ENCODE results near the gene RFNG.
A peak's percentile ranks its signal among the peaks of the same experiment; 100 is the strongest.

Gene RFNG, protein sequence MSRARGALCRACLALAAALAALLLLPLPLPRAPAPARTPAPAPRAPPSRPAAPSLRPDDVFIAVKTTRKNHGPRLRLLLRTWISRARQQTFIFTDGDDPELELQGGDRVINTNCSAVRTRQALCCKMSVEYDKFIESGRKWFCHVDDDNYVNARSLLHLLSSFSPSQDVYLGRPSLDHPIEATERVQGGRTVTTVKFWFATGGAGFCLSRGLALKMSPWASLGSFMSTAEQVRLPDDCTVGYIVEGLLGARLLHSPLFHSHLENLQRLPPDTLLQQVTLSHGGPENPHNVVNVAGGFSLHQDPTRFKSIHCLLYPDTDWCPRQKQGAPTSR

DNA sequence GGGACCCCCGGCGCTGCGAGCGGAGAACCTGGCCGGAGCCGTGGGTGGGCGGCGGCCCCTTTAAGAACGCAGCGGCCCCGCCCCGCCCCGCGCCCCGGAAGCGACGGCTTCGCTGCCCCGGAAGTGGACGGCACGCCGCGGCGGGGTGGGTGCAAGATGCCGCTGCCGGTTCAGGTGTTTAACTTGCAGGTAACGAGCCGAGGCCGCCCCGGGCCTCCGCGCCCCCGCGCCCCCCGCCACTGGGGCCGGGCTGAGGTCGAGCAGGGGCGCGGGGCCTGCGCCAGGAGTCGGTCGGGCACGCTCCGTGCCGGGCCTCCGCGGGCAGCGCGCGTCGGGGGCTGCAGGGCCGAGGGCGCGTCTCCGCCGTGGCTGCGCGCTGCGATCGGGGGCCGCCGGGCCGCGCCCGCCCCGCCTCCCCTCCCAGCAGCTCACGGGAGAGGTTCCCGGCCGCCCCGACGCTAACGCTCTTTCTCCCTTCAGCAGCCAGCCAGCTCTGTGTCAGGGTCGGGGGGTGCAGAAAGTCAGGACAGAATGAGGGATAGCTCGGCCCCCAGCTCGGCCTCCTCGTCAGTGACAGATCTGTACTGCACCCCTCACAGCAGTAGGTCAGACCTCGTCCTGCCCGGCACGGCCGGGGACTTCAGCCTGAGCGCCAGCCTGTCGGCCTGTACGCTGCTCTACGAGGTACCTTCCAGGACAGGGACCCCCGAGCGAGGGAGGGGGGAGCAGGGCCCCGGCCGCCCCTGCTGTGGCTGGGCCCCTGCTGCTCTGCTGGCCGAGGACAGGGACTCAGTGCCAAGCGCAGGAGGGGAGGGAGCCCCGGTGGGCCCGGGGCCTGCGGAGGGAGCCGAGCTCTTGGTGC is at the start of gene RFNG, which contains the start of gene GPS1:
Gene RFNG, minus strand, starts transcription at position 36 of the 862 bp plus-strand sequence. CDS start 45 bp downstream, outside the sequence.
Gene GPS1, plus strand, starts transcription at position 123 of the 862 bp plus-strand sequence. Its CDS starts 34 bp downstream, at position 157.
- DNase-seq: peak; percentile 53 to 58

DNA sequence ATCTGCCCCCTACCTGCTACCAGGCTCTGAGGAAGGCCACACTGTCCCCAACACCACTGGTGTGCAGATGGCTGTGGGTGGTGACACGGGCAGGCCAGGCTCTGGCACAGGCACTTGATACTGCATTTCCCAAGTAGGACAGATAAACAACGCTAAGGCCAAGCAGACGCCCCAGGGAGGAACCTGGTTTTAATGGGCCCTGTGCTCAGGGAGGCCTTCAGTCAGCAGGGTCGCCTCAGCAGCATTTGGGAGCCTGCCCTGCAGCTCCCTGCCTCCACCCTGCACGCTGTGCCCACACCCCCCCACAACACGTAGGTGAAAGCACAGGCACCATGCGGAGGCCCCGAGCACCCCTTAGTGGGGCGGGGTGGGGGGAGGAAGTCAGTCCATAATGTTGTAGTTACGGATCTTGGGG is 49.7 kb upstream of the RFNG start:
- no peak for DNase-seq

DNA sequence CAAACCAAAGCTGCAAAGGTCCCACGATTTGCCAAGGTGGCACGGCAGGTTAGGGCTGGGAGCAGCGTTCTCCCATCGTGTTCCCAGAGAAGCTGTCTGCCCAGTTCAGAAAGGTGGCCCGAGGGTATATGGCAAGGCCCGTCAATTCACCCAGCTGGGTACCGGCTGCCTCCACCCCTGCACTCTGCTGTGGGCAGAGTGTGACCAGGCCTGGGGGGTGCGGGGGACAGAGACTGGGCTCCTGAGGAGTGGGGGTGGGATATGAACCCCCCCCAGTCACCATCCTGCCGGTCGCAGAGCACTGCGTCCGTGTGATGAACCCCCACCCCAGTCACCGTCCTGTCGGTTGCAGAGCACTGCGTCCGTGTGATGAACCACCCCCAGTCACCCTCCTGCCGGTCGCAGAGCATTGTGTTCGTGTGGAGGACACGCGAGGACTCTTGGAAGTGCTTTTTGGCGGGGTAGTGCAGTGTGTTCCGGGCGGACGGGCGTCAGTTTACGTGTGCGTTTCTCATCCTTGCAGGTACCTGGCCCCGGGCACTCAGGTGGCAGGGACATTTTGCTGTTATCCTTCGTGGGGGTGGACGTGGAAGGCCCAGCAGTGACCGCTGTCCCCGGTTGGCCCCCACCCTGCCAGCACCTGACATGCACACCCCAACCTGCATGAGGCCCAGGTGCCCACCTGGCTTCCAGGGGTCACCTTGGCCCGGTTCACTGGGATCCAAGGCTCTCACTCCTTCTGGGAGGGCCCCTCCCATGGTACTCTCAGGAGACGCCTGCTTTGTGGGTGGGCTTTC is 49.1 kb upstream of the RFNG start:
- DNase-seq: no peak

DNA sequence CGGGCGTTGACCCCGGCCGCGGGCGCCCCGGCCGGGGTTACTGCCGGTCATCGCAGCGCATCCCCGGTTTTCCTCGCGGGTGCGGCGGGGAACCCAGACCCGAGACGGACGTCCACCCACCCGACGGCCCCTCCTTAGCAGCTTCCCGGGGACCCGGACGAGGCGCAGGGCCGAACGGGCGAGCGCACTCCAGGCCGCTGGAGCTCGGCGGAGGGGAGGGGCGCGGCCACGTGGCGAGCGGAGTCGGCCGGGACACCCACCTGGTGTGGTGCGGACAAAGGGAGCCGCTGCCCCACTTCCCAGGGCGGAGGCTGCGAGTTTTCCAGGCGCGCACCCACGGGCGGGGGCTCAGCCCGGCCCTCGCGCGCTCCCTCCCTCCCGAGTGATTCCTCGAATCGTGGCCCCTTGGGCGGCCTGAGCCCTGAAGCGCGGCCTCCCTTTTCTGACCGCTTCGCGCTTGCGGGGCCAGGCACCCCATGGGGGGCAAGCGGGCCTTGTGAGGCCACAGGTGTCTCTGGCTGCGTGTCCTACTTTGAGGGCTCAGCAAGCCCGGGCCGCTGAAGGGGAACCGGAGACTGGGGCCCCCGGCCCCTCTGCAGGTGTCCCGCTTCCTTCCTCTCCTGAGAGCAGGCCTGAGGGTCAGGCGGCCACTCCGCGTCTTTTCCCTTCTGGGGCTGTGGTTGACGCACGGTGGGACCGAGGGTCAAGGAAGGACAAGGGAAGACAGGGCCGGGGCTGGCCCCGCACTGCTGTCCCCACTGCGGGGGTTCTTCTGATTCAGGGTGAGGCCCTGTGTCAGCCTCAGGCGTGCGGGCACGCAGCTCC is 47.5 kb upstream of the RFNG start:
- peak; percentile 16 to 20 for DNase-seq

DNA sequence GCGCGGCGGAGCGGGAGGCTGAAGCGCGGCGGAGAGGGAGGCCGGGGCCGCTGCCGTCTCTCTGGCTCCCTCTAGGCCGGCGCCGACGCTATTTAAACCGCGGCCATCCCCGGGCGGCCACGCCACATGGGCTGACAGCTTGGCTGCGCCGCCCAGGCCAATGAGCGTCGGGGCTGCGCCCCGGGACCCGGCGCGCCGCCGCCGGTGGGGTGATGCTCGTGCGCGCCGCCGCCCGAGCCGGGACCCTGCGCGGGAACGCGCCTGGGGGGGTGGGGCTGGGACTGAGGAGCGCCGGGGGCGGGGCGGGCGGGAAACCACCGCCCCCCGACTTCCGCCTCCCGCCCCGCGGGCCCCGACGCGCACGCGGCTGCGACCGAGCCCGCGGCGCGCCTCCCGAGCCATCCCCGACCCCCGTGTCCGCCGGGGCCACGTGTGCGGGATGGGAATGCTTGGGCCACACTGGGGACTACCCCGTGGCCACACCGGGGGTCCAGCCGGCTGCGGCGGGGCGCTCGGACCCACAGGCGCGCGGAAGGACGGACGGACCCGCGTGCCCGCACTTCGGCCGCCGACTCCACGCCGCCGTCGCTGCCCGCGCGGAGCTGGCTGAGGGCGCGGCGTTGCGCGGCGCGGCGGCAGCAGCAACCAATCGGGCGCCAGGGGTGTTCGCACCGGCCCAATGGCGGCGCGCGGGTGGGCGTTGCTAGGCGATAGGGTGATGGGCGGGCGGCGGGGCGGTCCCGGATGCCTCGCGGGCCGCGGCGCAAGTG is 46.7 kb upstream of the RFNG start, which contains the start of gene FASN:
Gene FASN, minus strand, starts transcription at position 68 of the 770 bp plus-strand sequence. CDS start 1,791 bp downstream, outside the sequence.
- DNase-seq: peak; percentile 94 to 96

DNA sequence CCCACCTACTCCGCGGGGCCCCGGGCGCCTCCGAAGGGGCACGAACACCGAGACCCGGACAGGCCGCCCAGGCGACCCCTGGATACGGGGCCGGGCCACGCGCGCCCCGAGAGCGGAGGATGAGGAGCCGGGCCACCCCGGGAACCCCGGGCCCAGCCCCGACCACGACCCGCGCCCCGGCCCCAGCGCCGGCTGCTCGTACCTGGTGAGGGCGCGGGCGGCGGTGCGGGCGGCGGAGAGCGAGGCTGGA is 46.2 kb upstream of the RFNG start:
- DNase-seq: no peak

DNA sequence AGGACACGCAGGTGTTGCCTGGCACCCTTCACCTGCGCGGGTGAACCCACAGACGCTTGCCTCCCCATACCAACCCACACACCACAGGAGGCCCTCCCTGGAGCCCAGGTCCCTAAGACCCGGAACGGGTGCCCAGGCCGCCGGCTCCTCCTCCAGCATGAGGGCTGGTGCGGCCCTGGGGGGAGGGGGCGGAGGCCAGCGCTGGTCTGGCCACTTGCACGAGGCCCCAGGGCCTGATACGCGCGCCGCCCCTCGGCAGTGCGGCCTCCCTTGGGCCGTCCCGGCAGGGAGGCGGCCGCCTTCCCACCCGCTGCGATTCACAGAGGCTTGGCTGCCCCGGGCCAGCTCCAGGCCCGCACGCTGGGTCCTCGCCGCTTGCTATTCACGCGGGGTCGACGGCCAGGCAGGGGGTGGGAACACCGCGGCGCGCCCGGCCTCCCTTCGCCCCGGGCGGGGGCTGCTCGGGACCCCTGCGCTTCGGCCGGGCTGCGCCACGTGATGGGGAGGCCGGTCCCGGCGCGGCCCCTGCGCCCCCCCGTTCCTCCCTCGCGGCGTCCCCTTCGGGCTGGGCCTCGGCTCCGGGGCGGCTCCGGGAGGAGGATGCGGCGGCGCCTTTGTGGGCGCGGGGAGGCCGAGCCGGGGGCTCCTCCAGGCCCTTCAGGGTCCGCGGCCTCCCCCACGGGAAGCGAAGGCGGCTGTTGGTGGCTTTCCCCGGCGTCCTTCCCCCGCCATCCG is 45.7 kb upstream of the RFNG start:
- DNase-seq: peak in 1 of 2 experiments; percentile 28

DNA sequence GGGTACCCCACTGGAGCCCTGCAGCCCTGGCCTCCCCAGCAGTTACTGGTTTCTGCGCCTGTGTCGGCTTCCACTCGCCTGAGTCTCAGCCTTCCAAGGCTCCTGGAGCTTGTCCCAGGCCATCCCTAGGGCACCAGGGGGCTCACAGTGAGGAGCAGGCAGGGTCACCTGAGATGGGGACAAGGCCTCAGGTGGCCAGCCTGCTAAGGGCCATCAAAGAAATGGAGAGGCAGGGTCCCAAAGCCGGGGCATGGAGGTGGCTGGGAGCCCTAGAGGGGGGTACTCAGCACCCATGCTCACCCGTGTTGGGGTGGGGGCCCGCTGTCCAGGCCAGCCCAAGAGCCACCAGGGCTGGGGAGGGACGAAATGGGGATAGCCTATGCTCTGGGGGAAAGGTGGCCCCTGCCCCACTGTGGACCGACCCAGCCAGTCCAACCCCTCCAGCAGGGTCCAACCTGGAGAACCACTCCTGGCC is 45.1 kb upstream of the RFNG start:
- DNase-seq: no peak

DNA sequence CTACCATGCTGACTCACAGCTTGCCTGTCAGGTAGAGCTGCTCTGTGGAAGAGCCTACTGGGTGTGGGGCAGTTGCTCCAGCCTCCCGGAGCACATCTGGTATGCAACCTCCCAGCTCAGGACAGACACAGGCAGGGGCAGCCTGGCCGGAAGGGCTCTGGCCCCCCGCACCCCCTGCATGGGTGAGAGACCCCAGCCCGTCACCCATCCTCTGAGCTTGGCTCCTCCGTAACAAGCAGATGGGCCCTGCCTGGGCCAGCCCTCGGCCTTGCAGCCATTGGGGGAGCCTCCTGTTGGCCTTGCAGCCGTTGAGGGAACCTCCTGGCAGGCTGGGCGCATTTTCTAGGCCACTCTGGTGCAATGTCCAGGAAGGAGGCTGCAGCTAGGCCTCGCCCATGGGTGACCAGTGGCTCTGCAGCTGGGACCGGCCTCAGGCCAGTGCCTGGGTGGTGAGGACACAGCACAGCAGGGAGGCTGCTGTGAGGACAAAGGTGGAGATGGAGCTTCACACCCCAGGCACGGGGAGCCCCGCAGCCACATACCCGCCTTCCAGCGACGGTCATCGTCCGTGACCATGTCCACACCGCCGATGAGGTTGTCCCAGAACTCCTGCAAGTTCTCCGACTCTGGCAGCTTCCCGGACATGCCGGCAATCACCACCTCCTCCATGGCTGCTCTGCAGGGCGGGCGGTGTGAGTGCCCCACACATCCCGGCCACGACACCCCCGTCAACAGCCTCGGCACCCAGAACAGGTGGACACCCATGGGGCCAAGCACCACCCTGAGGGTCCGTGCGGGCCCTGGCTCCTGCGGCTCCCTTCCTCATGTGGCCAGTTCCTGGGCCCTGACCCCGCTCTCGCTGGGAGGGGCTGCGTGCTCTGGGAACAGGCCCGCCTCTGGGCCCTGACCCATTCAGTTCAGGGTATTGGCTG is 44.4 kb upstream of the RFNG start:
- DNase-seq: no peak

DNA sequence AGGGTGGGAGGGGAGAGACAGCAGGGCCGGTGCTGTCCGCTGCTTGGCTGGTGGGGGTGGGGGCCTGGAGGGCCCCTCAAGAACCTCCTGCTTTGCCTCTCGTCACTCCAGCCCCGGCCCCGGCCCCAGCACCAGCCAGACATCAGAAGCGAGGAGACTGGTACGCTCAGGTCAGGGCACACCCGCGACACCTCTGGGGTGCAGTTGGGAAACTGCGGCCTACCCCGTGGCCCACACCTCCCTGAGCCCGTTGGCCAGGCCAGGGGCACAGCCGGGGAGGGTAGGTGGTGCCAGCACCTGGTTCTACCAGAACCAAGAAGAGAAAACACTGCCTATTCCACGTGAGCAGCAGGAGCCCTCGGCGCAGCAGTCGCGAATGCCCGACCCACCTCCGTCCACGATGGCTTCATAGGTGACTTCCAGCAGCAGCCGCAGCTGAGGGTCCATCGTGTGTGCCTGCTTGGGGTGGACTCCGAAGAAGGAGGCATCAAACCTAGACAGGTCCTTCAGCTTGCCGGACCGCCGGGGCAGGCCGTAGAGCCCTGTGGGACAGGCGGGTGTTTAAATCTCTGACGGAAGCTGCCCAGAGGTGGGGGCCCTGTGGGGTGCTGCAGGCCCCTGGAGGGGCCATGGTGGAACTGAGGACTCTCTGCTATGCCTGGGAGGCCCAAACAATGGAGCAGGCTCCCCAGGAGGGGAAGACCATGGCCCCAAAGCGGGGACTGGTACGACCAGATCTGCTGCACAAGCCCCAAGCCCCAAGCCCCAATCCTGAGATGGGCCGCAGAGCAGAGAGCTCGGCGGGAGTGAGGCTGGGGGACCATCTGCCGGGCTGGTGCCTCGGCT is 43.5 kb upstream of the RFNG start:
- DNase-seq: no peak

DNA sequence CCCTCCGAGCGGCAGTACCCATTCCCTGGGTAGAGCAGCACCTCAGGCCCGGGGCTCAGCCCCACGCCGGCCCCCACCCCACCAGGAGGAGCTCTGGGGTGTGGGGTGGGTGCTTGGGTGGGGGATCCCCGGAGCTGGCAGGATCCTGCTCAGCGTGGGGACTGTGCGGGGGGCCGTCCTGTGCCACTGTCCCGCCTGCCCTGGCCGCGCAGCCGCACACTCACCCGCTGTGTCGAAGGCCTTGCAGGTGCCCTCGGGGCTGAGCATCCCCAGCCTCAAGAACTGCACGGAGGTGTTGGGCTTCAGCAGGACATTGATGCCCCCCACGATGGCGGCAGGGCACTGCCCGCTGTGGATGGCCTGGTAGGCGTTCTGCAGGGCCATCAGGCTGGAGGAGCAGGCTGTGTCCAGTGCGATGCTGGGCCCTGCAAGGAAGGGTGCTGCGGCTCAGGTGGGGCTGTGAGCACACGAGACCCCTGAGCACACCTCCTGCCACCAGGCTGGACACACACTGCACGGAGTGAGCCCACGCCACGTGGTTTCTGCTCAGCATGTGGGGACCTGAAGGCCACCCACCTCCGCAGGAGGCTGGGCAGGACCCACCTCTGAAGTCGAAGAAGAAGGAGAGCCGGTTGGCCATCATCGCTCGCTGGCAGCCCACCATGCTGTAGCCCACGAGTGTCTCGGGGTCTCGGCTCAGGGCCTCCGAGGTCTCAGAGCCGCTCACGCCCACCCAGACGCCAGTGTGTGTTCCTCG is 41.6 kb upstream of the RFNG start:
- DNase-seq: no peak

DNA sequence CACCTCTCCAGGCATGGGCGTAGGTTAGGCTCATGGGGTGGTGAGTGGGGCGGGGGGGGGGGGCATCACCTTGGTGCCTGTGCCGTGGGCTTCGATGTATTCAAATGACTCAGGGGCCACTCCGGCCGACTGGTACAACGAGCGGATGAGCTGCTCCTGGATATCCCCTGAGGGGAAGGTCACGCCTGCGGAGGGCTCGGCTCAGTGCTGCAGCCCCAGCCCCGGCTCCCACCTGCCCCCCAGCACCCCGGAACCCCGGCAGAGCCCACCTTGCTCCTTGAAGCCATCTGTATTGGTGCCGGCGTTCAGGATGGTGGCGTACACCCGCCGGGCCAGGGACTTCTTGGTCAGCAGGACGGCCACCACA is 41.0 kb upstream of the RFNG start:
- DNase-seq: no peak

DNA sequence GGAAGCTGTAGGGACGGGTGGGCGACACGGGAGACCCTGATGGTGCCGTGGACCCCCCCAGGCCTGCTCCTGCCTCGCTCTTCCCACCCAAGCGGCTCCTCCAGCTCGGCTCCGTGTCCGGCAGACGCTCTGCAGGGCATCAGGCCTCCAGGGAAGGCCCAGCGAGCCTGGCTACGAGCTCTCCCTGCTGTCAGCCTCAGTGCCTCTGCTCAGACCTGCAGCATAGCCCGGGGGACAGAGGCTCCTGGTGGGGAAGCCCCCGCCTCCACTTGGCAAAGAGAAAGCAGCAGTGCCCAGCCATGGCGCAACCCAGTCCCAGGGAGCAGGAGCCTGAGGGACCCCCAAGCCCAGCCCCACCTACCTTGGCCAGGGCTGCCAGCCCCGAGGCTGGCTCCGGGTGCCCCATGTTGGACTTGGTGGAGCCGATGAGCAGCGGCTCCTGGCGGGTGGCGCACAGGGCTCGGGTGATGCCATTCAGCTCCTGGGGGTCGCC is 40.5 kb upstream of the RFNG start:
- DNase-seq: no peak

DNA sequence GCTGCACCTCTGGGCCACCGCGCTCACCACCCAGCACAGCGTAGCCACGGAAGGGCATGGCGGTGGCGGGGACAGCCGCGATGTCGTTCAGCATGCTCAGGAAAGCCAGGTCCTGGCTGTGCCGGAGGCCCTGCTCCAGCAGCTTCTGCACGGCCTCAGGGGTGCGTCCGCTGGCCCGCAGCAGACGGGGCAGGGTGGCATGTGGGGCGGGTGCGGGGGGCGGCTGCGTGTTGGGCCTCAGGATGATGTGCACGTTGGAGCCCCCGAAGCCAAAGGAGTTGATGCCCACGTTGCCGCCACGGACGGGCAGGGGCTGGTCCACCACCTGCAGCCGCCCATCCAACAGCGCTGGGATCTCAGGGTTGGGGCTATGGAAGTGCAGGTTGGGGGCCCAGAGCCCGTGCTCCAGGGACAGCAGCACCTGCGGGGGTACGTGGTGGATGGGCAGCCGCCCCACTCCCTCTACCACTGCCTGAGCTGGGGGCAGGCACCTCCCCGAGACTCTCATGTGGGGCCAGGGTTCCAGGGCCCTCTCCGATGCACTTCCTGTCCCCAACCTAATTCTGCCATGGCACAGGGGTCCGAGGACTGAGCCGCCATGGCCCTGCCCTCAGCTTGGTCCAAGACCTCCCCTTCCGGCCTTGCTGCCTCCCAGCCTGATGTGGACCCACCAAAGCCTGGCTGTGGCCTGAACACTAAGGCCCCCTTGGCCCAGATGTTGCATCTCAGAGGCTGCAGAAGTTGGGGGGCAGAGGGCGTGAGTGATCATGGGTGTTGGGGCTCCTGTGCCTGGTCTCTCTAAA is 39.9 kb upstream of the RFNG start:
- no peak for DNase-seq

DNA sequence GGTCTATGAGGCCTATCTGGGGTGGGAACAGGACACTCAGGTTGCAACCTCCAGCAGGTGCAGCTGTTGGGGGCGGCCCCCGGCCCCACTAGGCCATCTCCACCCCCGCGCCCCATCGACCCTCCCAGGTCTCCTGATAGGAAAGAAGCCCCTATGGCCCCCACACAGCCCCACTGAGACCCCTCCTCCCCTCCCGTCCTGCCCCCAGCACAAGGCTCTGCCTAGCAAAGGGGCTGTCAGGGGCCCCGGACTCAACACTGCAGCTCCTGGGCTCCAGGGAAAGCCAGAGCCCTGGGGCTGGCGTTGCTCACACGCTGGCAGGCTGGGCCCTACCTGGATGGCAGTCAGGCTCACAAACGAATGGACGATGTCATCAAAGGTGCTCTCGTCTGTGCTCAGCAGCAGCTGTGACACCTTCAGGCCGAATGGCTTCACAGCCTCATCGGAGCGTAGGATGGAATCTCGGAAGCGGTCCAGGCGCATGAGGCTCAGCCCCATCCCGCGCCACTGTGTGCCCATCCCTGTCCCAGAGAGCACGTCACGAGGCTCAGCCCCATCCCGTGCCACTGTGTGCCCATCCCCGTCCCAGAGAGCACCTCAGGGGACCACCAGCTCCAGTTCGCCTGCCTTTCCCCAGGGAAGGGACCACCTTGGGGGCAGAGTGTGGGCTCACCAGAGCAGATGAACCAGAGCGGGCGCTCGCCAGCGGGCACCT is 39.1 kb upstream of the RFNG start:
- no peak for DNase-seq
